H9 (cell line): Measurements from ENCODE around the gene USH2A. TPM values are rescaled to one million over a fixed set of nuclear protein-coding genes. Genes with fewer than 3 reads are reported as not detected.

ENCODE experiments used
- DNase-seq: peaks from one replicate; pipeline ENCODE4 v3.0.0-alpha.2; 2017
- H2AFZ ChIP-seq: one replicate; pipeline ENCODE4 v1.6.1; 2013; ENCODE audit warnings: mild to moderate bottlenecking, low read length, control low read depth, moderate library complexity
- H2AK5ac ChIP-seq: 2 replicates; pipeline ENCODE4 v1.6.1; 2013; ENCODE audit warnings: low read length, control low read depth, mixed read lengths; ENCODE audit not compliant: insufficient read length
- H2BK120ac ChIP-seq: one replicate; pipeline ENCODE4 v1.6.1; 2013; ENCODE audit warnings: low read depth, mild to moderate bottlenecking, low read length, control low read depth, inconsistent platforms; ENCODE audit not compliant: poor library complexity, severe bottlenecking
- H2BK12ac ChIP-seq: 2 replicates; pipeline ENCODE4 v1.6.1; 2013; ENCODE audit warnings: low read length, control low read depth, mixed read lengths, low read depth; ENCODE audit not compliant: insufficient read length
- H2BK15ac ChIP-seq: 2 replicates; pipeline ENCODE4 v1.6.1; 2013; ENCODE audit warnings: low read depth, low read length, control low read depth
- H2BK20ac ChIP-seq: one replicate; pipeline ENCODE4 v1.6.1; 2013; ENCODE audit warnings: low read depth, mild to moderate bottlenecking, low read length, control low read depth, inconsistent platforms; ENCODE audit not compliant: poor library complexity, severe bottlenecking
- H2BK5ac ChIP-seq: 2 replicates; pipeline ENCODE4 v1.6.1; 2013; ENCODE audit warnings: low read length, control low read depth, mixed read lengths; ENCODE audit not compliant: insufficient read length
- H3K14ac ChIP-seq: 2 replicates; pipeline ENCODE4 v1.6.1; 2013; ENCODE audit warnings: low read length, control low read depth; ENCODE audit not compliant: insufficient read depth
- H3K18ac ChIP-seq: 2 replicates; pipeline ENCODE4 v1.6.1; 2013; ENCODE audit warnings: low read depth, mild to moderate bottlenecking, mixed read lengths, low read length, control low read depth; ENCODE audit not compliant: insufficient read length
- H3K23ac ChIP-seq: 2 replicates; pipeline ENCODE4 v1.6.1; 2013; ENCODE audit warnings: low read length, control low read depth, mixed read lengths, low read depth; ENCODE audit not compliant: insufficient read length
- H3K23me2 ChIP-seq: 2 replicates; pipeline ENCODE4 v1.6.1; 2013; ENCODE audit warnings: low read depth, mild to moderate bottlenecking, mixed read lengths, low read length, control low read depth; ENCODE audit not compliant: insufficient read length, poor library complexity, severe bottlenecking
- H3K27ac ChIP-seq: 2 replicates; pipeline ENCODE4 v1.5.1; 2013; ENCODE audit warnings: low read length, control low read depth, mixed read lengths, low read depth; ENCODE audit not compliant: insufficient read length
- H3K27me3 ChIP-seq: 2 replicates; pipeline ENCODE4 v1.6.1; 2013; ENCODE audit warnings: low read length, control low read depth, inconsistent platforms; ENCODE audit not compliant: insufficient read depth
- H3K4ac ChIP-seq: 2 replicates; pipeline ENCODE4 v1.6.1; 2013; ENCODE audit warnings: low read depth, mild to moderate bottlenecking, control low read depth, inconsistent platforms, low read length, moderate library complexity
- H3K4me1 ChIP-seq: 2 replicates; pipeline ENCODE4 v1.6.1; 2013; ENCODE audit warnings: low read length, control low read depth, inconsistent platforms; ENCODE audit not compliant: insufficient read depth
- H3K4me2 ChIP-seq: 2 replicates; pipeline ENCODE4 v1.6.1; 2013; ENCODE audit warnings: low read length, control low read depth, mixed read lengths; ENCODE audit not compliant: insufficient read length, insufficient read depth
- H3K56ac ChIP-seq: 2 replicates; pipeline ENCODE4 v1.6.1; 2013; ENCODE audit warnings: low read depth, mild to moderate bottlenecking, mixed read lengths, low read length, control low read depth; ENCODE audit not compliant: insufficient read length
- H3K79me1 ChIP-seq: 2 replicates; pipeline ENCODE4 v1.6.1; 2013; ENCODE audit warnings: low read depth, mild to moderate bottlenecking, moderate library complexity, low read length, control low read depth, inconsistent platforms; ENCODE audit not compliant: insufficient read depth, poor library complexity, severe bottlenecking
- H3K79me2 ChIP-seq: 2 replicates; pipeline ENCODE4 v1.6.1; 2013; ENCODE audit warnings: low read length, control low read depth, inconsistent platforms; ENCODE audit not compliant: insufficient read depth
- H3K9ac ChIP-seq: 2 replicates; pipeline ENCODE4 v1.6.1; 2013; ENCODE audit warnings: low read length, control low read depth, mixed read lengths; ENCODE audit not compliant: insufficient read length; ENCODE audit errors: extremely low read depth
- H3K9me3 ChIP-seq: one replicate; pipeline ENCODE4 v1.6.1; 2013; ENCODE audit warnings: low read depth, low read length, inconsistent platforms; ENCODE audit not compliant: control insufficient read depth
- H3T11ph ChIP-seq: one replicate; pipeline ENCODE4 v1.6.1; 2013; ENCODE audit warnings: mild to moderate bottlenecking, low read length, control low read depth, inconsistent platforms
- H4K20me1 ChIP-seq: one replicate; pipeline ENCODE4 v1.6.1; 2013; ENCODE audit not compliant: control insufficient read depth, insufficient read length, insufficient read depth
- H4K5ac ChIP-seq: 2 replicates; pipeline ENCODE4 v1.6.1; 2013; ENCODE audit warnings: low read depth, mild to moderate bottlenecking, mixed read lengths, low read length, control low read depth; ENCODE audit not compliant: insufficient read length
- H4K8ac ChIP-seq: replicated peaks from 2 replicates; pipeline ENCODE4 v1.6.1; 2013; ENCODE audit warnings: low read length, control low read depth, mixed read lengths, low read depth; ENCODE audit not compliant: insufficient read length
- H4K91ac ChIP-seq: 2 replicates; pipeline ENCODE4 v1.6.1; 2013; ENCODE audit warnings: low read depth, mild to moderate bottlenecking, moderate library complexity, mixed read lengths, low read length, control low read depth; ENCODE audit not compliant: insufficient read length
- H3K27ac Mint-ChIP-seq, 3 experiments: 2 replicates in 2 of 3; 3 replicates in 1 of 3; pipeline ENCODE4 v1.8.0; 2020 to 2021; ENCODE audit warnings: mixed read lengths in 3 of 3, mild to moderate bottlenecking in 1 of 3, moderate library complexity in 1 of 3
- H3K27me3 Mint-ChIP-seq: 2 replicates; pipeline ENCODE4 v1.8.0; 2021; ENCODE audit warnings: low read depth, mild to moderate bottlenecking, moderate library complexity, mixed read lengths
- H3K36me3 Mint-ChIP-seq, 3 experiments: 2 replicates in 2 of 3; 3 replicates in 1 of 3; pipeline ENCODE4 v1.8.0; 2020 to 2021; ENCODE audit warnings: low read depth in 3 of 3, mixed read lengths in 3 of 3; ENCODE audit not compliant: insufficient read depth in 1 of 3
- H3K4me1 Mint-ChIP-seq, 2 experiments: 2 replicates each; pipeline ENCODE4 v1.8.0; 2020; ENCODE audit warnings: mixed read lengths in 2 of 2
- H3K4me3 Mint-ChIP-seq, 2 experiments: 2 replicates in 1 of 2; 3 replicates in 1 of 2; pipeline ENCODE4 v1.8.0; 2020 to 2021; ENCODE audit warnings: mild to moderate bottlenecking in 2 of 2, mixed read lengths in 2 of 2, moderate library complexity in 1 of 2
- H3K9me3 Mint-ChIP-seq, 2 experiments: 2 replicates in 1 of 2; 3 replicates in 1 of 2; pipeline ENCODE4 v1.8.0; 2020; ENCODE audit warnings: mild to moderate bottlenecking in 2 of 2, mixed read lengths in 2 of 2, moderate library complexity in 1 of 2
- WGBS: extraction: QIAGEN DNeasy Blood & Tissue Kit; methylation state at CpG from one replicate; pipeline ENCODE4 v1.1.7; 2013; ENCODE audit warnings: missing lambda C conversion rate, low lambda C conversion rate, mixed read lengths; ENCODE audit not compliant: insufficient read length; ENCODE audit errors: extremely low coverage; 5-methylcytosine and 5-hydroxymethylcytosine counted together
- total RNA-seq: library from RNA; stranded (reverse); gene quantifications from 2 replicates; pipeline ENCODE4 v1.2.1, GENCODE V29; 2021
- TF ChIP-seq, protein P1 (sequence below): fragments of 200-600 bp; sonication (generic); conservative IDR thresholded peaks from 3 replicates; pipeline ENCODE4 v1.8.0; 2021; ENCODE audit warnings: antibody characterized with exemption, mild to moderate bottlenecking

The USH2A gene
- total RNA-seq, 1 experiment from 2014 or later: 0.11 TPM

DNA sequence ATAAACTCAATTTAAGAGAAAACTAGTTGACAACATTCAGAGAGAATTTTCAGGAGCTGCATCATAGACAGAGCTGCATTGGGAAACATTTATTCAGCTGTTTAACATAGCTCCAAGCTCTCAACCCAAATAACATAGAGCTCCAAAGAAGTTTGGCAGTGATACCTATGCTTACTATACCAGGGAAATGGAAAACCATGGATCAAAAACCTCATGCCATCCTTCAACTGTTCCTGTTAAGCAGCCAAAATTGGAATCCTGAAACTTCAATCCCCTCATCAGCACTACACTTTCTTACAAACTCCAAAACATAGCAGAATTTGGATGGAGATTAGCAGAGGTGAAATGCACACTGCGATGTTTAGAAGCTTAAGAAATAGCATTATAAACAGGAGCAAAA lies 164.4 kb downstream of the USH2A start:
- no peak overlapping the region for H3K4ac ChIP-seq
- no peak overlapping the region for H3K14ac ChIP-seq
- TF ChIP-seq, protein P1, sequence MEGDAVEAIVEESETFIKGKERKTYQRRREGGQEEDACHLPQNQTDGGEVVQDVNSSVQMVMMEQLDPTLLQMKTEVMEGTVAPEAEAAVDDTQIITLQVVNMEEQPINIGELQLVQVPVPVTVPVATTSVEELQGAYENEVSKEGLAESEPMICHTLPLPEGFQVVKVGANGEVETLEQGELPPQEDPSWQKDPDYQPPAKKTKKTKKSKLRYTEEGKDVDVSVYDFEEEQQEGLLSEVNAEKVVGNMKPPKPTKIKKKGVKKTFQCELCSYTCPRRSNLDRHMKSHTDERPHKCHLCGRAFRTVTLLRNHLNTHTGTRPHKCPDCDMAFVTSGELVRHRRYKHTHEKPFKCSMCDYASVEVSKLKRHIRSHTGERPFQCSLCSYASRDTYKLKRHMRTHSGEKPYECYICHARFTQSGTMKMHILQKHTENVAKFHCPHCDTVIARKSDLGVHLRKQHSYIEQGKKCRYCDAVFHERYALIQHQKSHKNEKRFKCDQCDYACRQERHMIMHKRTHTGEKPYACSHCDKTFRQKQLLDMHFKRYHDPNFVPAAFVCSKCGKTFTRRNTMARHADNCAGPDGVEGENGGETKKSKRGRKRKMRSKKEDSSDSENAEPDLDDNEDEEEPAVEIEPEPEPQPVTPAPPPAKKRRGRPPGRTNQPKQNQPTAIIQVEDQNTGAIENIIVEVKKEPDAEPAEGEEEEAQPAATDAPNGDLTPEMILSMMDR: no peak
- H3K18ac ChIP-seq: no peak overlapping the region
- no peak overlapping the region for H3K23ac ChIP-seq
- Mint-ChIP-seq H3K9me3 (no peaks in the 10 kb centered on the region), H3K4me1 (no peaks in the 10 kb centered on the region), H3K27me3 (no peaks in the 10 kb centered on the region), H3K27ac (no peak overlapping the region), H3K4me3 (no peak overlapping the region), H3K36me3 (no peaks in the 10 kb centered on the region)
- no peak overlapping the region for H2BK15ac ChIP-seq
- H3K79me2 ChIP-seq: no peaks in the 10 kb centered on the region
- H3K9me3 ChIP-seq: no peaks in the 10 kb centered on the region
- H4K5ac ChIP-seq: no peak overlapping the region
- no peak overlapping the region for H2BK120ac ChIP-seq
- no peak overlapping the region for H3K27ac ChIP-seq
- H2BK12ac ChIP-seq: no peak overlapping the region
- no peaks in the 10 kb centered on the region for H3K23me2 ChIP-seq
- H3K4me2 ChIP-seq: no peak overlapping the region
- H3K4me1 ChIP-seq: no peaks in the 10 kb centered on the region
- no peak overlapping the region for H3K9ac ChIP-seq
- no peaks in the 10 kb centered on the region for H3K79me1 ChIP-seq
- no peak overlapping the region for H2AK5ac ChIP-seq
- no peak overlapping the region for H4K8ac ChIP-seq
- no peak overlapping the region for H2AFZ ChIP-seq
- no peak overlapping the region for H2BK20ac ChIP-seq
- no peak overlapping the region for H3K56ac ChIP-seq
- no peak overlapping the region for H3T11ph ChIP-seq
- DNase-seq: no peak
- no peaks in the 10 kb centered on the region for H3K27me3 ChIP-seq
- no peak overlapping the region for H4K91ac ChIP-seq
- H4K20me1 ChIP-seq: no peaks in the 10 kb centered on the region
- H2BK5ac ChIP-seq: no peak overlapping the region
- no CpG with 5 or more reads among the region's 1 CpG for WGBS
